Head of caudate nucleus (tissue), 42 donors: ENCODE measurements around the gene ATP6V0A4.
"Not testable (repeated sequence)": the region's sequence is repeated elsewhere in the genome, so short reads cannot be mapped to it uniquely, and the experiment has no call there.

Experiments
- DNase-seq, 42 donors: peaks; one replicate each; pipeline versions ENCODE4 v3.0.0 to v3.0.0-alpha.2; 2020 to 2021; ENCODE audit warnings: mixed read lengths in 7 of 42
- intact Hi-C: fragments of 100-400 bp; cut with DNase I; formaldehyde crosslinking; loops from one replicate; pipeline ENCODE4 v1.15.0; 2022

ATP6V0A4 gene

DNA sequence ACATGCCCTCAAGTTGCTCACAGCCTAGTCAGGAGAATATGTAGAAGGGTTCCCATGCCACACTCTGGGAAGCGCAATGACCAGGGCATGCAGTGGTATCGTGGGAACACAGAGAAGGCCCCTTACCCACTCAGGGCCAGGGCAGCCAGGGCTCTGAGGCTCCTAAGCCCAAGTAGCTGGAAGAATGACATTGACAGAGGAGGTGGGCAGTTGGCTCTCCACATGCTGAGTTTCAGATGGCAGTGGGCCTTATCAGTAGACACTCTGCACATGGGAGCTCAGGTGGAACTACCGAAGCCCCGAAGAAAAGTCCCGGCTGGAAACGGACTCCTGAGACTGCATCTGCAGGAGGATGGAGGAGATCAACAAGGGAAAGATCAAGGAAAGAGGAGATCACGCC, 81.1 kb downstream of the ATP6V0A4 start:
- intact Hi-C loops = no loop called here
- DNase-seq = no peak

DNA sequence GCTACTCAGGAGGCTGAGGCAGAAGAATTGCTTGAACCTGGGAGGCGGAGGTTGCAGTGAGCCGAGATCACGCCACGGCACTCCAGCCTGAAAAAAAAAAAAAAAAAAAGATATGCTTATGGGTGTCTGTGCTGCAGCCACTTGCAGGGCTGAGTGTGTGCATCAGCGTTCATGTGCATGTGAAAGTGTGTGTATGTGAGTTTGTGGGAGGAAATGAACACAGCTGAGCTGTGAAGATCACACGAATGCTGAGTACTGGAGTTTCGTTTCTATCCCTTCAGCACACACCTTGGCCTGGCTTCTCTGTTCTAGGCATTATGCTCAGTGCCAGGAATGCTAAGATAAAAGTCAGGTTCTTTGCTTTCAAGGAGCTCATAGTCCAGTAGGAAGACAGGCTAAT, 84.8 kb downstream of the ATP6V0A4 start:
- intact Hi-C loops = no loop called here
- DNase-seq = no peak

DNA sequence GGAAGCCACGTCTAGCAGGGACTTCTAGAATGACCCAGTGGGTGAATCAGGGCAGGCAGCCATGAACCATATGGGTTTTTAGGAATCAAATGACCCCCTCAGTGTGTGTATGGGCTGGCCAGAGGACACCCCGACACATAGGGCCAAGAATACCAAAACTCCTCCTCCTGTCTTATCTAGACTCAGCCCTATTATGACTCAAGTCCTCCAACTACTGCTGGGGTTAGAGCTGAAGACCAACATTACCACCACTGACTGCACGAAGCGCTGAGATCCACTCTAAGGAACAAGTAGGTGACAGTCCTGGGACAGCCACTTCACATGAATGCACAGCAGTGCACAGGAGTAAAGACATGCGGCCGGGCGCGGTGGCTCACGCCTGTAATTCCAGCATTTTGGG, 85.3 kb downstream of the ATP6V0A4 start:
- DNase-seq = no peak
- intact Hi-C loops = no loop called here

DNA sequence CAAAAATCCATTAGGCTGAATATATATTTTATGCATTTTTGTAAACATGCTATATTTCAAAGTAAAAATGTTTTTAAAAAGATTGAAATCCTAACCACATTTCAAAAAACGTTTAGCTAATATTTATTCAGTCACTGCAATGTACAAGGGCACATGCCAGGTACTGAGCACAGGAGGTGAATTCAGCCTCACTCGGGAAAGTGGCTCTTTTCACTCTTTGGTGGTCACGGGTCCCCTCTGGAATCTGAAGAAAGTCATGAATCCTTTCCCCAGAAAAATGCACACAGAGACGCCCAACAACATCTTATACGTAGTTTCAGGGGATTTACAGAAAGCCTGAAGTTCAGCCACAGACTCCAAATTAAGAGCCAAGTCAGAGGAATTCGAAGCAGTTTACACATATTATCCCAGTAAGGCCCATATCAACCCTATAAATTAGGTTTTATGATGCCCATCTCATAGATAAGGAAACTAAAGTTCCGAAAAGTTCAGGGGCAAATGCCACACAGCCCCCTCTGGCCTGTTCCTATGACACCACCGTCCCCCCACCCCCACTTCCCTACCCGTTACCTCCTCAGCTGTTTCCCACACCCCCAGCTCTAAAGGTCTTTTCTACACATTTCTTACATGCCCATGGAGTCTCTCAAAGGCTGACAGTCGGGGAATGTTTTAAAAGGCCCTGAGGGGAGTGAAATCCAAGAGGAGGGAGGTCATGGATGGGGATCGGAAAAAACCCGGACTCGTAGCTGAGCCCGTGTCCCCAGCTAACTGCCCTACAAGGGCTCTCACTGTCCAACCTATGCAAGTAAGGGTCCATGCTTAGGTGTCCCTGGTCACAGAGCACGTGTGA, 87.2 kb downstream of the ATP6V0A4 start:
- no peak for DNase-seq
- intact Hi-C loops = no loop called here

DNA sequence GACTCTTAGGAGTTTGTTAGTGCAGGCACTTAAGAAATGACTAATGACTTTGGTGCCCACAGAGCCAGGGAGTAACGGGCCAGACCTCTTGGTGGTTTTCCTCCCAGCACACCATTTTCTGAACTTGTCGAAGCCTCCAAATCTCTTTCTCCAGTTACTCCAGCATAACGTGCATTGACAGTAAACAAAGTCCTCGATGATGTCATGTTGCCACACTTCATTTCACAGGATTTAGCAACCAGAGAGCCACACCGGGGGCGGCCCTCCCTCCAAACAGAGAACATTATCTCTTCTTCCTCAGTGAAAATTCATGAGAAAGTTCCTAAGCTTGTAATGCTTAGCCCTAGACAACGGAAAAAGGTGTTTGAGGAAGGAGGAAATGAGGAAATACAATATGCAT, 92.8 kb downstream of the ATP6V0A4 start:
- DNase-seq = peak in 1 of 42 donors; percentile 6
- intact Hi-C loops = no loop called here

DNA sequence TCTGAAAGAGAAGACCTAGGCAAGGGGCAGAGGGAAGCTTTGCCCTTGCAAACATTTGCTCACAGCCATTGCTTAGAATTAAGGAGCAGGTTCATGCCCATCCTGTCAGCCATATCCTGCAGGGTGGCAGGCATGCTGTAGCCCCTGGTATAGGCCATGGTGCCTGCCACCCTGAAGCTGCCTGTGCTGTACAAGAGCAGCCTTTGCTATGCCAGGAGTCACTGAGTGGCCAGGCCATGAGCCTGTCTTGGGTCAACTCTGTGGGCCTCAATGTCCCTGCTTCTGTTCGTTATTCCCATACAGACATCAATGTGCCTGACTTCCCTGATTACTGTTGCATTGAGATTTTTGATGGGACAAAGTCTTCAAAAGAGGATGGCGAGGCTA, 96.5 kb downstream of the ATP6V0A4 start:
- intact Hi-C loops = no loop called here
- DNase-seq = peak in 1 of 42 donors; percentile 19

DNA sequence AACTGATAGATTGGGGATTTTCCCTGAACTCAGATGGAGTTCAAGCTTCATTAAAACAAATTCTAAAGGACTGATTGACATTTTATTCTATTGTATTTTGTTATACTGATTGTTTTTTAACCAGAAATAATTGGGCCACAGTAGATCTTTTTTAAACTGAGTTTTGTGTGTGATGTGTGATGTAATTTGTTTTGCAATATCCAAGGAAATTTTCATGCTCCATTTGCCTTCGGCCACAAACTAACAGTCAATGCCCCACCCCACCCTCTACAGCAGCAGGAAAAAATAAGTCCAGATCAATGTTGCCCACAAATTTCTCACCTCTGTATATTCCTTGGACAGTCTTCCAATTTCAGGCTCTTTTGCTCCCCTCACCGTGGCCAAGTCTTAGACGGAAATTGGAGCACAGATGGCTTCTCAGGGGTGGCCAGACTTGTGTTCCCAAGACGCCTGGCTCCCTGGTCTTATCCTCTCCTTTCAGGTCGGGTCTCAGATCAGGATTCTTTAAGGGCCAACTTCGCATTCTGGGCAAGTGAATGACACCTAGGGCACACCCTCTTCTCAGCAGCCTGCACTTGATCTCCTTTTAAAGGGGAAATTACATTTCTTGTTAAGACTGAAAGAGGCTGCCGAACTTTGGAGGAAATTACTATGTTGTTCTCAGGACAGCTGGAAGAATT, 97.0 kb downstream of the ATP6V0A4 start, which contains the start of gene SVOPL:
Gene SVOPL (minus strand): TSS at position 506 of the 680 bp plus-strand sequence. CDS start 22,317 bp downstream, outside the sequence.
- peak in 1 of 42 donors; percentile 38 for DNase-seq
- intact Hi-C loops = no loop called here

DNA sequence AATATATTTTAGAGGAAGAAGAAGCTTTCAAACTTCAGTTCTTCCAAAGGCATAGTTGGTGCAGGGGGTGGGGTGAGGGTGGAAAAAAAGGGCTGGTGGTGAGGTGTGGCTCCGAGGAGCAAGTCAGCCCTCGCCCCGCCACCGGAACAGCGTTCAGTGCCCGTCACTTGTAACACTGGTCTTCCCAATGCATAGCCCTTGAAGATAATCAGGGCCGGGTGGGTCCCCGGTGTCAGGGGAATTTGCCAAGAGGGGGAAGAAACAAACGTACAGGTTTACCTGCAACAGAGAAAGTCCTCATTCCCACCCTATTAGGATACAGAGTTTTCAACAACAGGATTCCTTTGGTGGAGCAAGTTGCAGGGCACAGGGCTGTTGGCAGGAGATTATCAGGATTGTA, 98.3 kb downstream of the ATP6V0A4 start:
- DNase-seq = peak in 1 of 42 donors; percentile 18
- intact Hi-C loops = no loop called here

DNA sequence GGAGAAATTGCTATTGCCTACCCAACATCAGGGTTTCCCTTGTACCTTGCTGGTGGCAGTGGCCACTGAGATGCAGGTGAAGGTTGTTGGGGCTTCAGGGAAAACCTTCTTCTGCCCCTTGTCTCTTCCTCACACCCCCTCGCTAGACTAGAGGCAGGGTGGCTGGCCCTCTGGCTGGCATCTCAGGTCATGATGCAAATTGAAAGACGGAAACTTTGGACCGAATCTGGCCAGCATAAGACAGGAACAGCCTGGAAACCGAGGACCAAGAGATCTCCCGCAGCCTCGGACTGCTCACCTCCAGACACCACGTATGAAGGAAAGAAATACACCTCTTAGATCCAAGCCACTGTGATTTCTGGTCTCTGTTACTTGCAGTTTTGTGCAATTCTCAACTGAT, 99.7 kb downstream of the ATP6V0A4 start:
- intact Hi-C loops = no loop called here
- no peak for DNase-seq

DNA sequence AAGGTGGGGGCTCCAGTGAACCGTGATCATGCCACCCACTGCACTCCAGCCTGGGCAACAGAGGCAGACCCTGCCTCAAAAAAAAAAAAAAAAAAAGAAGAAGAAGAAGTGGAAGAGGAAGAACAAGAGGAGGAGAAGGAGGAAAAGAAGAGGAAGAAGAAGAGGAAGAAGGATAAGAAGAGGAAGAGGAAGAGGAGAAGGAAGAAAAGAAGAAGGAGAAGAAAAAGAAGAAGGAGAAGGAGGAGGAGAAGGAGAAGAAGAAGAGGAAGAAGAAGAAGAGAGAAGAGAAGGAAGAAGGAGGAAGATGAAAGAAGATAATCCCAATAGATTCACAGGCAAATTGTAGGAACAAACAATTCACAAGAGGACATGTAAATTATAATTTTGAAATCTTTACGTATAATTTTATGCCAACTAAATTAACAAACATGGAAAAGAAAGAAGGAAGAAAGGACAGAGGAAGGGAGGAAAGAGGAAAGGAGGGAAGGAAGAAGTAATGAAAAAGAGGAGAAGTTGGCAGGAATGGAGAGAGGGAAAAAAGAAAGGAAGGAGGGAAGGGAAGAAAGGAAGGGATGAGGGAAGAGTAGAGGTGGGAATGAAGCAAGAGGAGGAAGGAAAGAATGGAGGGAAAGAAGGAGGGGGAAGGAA, 100.3 kb downstream of the ATP6V0A4 start:
- no peak for DNase-seq
- intact Hi-C loops = no loop called here

DNA sequence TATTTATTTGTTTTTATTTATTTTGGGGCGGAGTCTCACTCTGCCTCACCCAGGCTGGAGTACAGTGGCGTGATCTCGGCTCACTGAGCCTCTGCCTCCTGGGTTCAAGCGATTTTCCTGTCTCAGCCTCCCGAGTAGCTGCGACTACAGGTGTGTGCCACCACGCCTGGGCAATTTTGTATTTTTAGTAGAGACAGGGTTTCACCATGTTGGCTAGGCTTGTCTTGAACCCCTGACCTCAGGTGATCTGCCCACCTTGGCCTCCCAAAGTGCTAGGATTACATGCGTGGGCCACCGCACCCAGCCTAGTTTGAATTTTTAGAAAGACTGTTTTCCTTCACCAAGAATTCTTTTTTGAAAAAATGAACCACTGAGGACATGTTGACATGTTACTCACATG, 102.2 kb downstream of the ATP6V0A4 start:
- intact Hi-C loops, DNase-seq: not testable (repeated sequence)

DNA sequence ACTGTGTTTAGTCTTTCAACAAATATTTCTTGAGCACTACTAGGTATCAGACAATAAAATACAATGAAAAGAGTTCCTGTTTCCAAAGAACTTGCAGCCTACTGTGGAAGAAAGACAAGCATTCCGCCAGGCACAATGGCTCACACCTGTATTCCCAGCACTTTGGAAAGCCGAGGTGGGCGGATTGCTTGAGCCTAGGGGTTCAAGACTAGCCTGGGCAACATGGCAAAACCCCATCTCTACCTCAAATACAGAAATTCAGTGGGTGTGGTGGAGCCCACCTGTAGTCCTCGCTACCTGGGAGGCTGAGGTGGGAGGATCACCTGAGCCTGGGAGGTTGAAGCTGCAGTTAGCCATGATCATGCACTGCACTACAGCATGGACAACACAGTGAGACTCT, 102.9 kb downstream of the ATP6V0A4 start:
- DNase-seq = no peak
- intact Hi-C loops = no loop called here

DNA sequence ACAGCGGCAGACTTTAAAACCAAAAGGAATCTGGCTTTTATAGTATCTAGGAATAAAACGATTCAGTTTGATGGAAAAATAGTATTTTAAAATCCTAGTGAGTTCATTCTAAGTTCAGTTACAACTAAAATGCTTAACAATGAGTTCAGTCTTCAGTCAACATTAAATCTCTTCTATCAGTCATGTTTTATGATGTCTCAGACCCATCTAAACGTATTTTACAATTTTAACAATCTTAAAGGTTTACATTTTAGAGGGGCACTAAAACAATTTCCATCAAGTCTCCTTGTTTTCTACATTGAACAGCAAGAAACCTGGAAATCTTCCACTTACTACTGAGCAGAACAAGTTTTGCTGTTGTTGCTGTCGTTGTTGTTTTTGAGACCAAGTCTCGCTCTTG, 106.8 kb downstream of the ATP6V0A4 start:
- intact Hi-C loops = no loop called here
- no peak for DNase-seq

DNA sequence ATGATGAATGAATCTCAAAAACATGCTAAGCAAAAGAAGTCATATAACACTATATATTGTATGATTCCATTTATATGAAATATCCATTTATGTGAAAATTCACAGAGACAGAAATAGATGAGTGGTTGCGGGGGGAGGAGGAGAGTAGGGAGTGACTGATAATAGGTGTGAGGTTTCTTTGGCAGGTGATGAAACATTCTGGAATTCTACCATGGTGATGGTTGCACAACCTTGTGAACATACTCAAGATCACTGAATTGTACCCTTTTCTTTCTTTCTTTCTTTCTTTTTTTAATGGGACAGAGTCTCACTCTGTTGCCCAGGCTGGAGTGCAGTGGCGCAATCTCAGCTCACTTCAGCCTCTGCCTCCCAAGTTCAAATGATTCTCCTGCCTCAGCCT, 107.5 kb downstream of the ATP6V0A4 start:
- DNase-seq = no peak
- intact Hi-C loops = no loop called here

DNA sequence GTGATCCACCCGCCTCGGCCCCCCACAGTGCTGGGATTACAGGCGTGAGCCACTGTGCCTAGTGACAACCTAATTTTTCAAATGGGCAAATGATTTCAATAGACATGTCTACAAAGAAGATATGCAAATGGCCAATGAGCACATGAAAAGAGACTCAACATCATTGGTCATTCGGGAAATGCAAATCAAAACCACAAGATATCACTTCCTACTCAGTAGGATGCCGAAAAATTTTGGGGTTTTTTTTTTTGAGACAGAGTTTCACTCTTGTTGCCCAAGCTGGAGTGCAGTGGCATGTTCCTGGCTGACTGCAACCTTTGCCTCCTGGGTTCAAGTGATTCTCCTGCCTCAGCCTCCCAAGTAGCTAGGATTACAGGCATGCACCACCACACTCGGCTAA, 110.0 kb downstream of the ATP6V0A4 start:
- DNase-seq, intact Hi-C loops: not testable (repeated sequence)

DNA sequence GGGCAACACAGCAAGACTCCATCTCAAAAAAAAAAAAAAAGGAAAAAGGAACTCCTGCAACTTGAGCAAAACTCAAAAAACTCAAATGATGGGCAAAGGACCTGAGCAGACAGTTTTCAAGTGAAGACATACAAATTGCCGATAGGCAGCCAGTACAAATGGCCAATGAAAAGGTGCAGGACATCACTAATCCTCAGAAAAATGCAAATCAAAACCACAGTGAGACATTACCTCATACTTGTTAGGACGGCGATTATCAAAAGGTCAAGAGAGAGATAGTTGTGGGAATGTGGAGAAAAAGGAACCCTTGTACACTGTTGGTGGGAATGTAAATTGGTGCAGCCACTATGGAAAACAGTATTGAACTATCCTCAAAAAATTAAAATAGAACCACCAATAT, 113.7 kb downstream of the ATP6V0A4 start:
- DNase-seq = no peak
- intact Hi-C loops = no loop called here

DNA sequence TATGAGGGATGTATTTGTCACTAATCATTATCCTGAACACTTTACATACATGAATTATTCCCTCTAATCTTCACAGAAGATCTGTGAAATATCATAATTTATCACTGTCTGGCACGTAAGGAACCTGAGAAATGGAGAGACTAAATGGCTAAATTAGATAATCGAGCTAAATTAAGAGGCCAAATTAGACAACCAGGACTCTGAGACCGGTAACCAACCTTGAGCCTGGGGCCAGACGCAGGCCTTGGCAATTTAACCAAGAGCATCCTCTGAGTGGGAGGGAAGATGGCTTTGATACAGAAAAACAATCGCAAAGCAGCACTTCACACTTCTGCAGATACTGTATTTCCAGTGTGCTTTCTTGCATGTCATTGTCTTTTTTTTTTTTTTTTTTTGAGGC, 118.2 kb downstream of the ATP6V0A4 start:
- intact Hi-C loops = no loop called here
- DNase-seq = no peak

DNA sequence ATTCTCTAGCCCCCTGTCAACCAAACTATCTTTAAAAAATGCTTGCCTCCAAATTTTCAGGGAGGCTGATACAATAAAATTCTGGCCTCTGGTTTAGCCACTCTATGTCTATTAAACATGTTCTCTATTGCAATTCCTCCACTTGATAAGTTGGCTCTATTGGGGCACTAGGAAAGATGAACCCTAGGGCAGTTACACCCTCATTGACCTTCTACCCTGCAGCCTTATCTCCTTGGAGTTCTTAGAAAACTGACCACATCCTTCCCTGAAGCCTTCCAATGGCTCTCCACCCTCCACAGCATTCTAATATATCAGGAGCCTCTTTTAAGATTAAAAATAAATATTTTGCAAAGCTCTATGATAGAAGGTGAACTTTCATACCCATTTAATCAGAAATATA, 127.4 kb downstream of the ATP6V0A4 start:
- intact Hi-C loops = no loop called here
- DNase-seq = no peak

DNA sequence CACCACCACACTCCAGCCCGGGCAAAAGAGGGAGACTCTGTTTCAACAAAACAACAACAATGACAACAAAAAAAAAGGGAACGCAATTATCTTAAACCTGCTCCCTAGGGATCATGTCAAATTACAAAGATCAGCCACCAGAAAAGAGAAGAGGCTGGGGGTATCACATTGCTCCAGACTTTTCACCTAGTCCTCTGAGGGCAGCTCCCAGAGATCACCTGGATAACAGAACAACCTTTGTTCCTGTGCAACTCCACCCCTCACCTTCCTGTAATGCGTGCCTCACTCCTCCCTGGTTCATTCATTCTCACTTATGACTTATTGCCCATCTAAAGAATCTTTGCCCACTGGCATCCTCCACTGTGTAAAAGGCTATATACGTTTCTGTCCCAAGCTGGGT, 128.6 kb downstream of the ATP6V0A4 start:
- DNase-seq = peak in 1 of 42 donors; percentile 15
- intact Hi-C loops = no loop called here

DNA sequence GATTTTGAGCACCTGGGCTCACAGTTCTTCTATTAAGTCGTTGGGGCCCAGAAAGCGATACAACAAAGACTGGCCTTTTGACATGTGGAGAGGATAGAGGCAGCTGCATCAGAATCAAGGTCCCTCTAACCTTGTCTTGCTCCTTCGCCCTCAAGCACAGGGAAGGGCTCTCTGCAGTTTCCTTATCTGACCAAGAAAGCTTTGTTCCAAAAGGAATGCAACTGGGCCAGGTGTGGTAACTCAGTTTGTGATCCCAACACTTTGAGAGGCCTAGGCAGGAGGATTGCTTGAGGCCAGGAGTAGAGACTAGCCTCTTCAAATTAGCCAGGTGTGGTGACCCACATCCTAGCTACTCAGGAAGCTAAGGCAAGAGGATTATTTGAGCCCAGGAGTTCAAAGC, 129.1 kb downstream of the ATP6V0A4 start:
- intact Hi-C loops = no loop called here
- DNase-seq = no peak
